ENCODE data around the gene EIF3L.

The EIF3L gene

GRCh38 chr22:37926771-37927636 is 77.8 kb downstream of the EIF3L start:
- Histone ChIP-seq H3K36me3 (ENCODE audit: insufficient read depth, insufficient read length, low read length) (peaks cover 76% of the 10 kb centered on the region), H3K27me3 (ENCODE audit: insufficient read depth, insufficient read length) (no peaks in the 10 kb centered on the region), H3K9ac (ENCODE audit: insufficient read length, low read depth) (no peak overlapping the region), H3K9me3 (ENCODE audit: insufficient read depth, low read length) (no peaks in the 10 kb centered on the region), H3K4me1 (ENCODE audit: insufficient read depth, insufficient read length) (peaks cover 8% of the 10 kb centered on the region), H3K4me3 (ENCODE audit: insufficient read length, low read depth) (no peak overlapping the region)
- DNase-seq (ENCODE audit: low read depth, low spot score), result no peak
- no peak for TF ChIP-seq YY1 (IDR thresholded peaks at IDR 0.05; ENCODE audit: insufficient read depth, insufficient read length)
- TF ChIP-seq ZNF274 (IDR thresholded peaks at IDR 0.05; ENCODE audit: low read depth, low read length), result no peak
- TF ChIP-seq SUZ12 (IDR thresholded peaks at IDR 0.05; ENCODE audit: extremely low read depth, insufficient read depth, insufficient read length), result no peak

- H3K27me3 ChIP-seq (ENCODE audit: insufficient read depth, insufficient read length), result no peaks in the 10 kb centered on the region
- no peaks in the 10 kb centered on the region for H3K9me3 ChIP-seq (ENCODE audit: insufficient read depth, low read length)
- no peak for TF ChIP-seq SUZ12 (IDR thresholded peaks at IDR 0.05; ENCODE audit: extremely low read depth, insufficient read depth, insufficient read length)
- TF ChIP-seq YY1 (IDR thresholded peaks at IDR 0.05; ENCODE audit: insufficient read depth, insufficient read length), result no peak
- TF ChIP-seq ZNF274 (IDR thresholded peaks at IDR 0.05; ENCODE audit: low read depth, low read length), result no peak
- H3K4me1 ChIP-seq (ENCODE audit: insufficient read depth, insufficient read length), result peaks cover 8% of the 10 kb centered on the region
- no peak for DNase-seq (ENCODE audit: low read depth, low spot score)
- peaks cover 80% of the 10 kb centered on the region for H3K36me3 ChIP-seq (ENCODE audit: insufficient read depth, insufficient read length, low read length)
- no peak overlapping the region for H3K4me3 ChIP-seq (ENCODE audit: insufficient read length, low read depth)
- no peak overlapping the region for H3K9ac ChIP-seq (ENCODE audit: insufficient read length, low read depth)
Measured at GRCh38 chr22:37927637-37927936, 78.4 kb downstream of the EIF3L start.

- peaks cover 2% of the 10 kb centered on the region for H3K4me1 ChIP-seq (ENCODE audit: insufficient read depth, insufficient read length)
- no peaks in the 10 kb centered on the region for H3K27me3 ChIP-seq (ENCODE audit: insufficient read depth, insufficient read length)
- H3K36me3 ChIP-seq (ENCODE audit: insufficient read depth, insufficient read length, low read length), result peaks cover 81% of the 10 kb centered on the region
- TF ChIP-seq YY1 (IDR thresholded peaks at IDR 0.05; ENCODE audit: insufficient read depth, insufficient read length) (no peak), SUZ12 (IDR thresholded peaks at IDR 0.05; ENCODE audit: extremely low read depth, insufficient read depth, insufficient read length) (no peak), ZNF274 (IDR thresholded peaks at IDR 0.05; ENCODE audit: low read depth, low read length) (no peak)
- H3K9me3 ChIP-seq (ENCODE audit: insufficient read depth, low read length), result no peaks in the 10 kb centered on the region
- no peak for DNase-seq (ENCODE audit: low read depth, low spot score)
- H3K9ac ChIP-seq (ENCODE audit: insufficient read length, low read depth), result peak overlapping the region; percentile 21
- no peak overlapping the region for H3K4me3 ChIP-seq (ENCODE audit: insufficient read length, low read depth)
Measured at GRCh38 chr22:37929390-37929789, 80.2 kb downstream of the EIF3L start.

DNA sequence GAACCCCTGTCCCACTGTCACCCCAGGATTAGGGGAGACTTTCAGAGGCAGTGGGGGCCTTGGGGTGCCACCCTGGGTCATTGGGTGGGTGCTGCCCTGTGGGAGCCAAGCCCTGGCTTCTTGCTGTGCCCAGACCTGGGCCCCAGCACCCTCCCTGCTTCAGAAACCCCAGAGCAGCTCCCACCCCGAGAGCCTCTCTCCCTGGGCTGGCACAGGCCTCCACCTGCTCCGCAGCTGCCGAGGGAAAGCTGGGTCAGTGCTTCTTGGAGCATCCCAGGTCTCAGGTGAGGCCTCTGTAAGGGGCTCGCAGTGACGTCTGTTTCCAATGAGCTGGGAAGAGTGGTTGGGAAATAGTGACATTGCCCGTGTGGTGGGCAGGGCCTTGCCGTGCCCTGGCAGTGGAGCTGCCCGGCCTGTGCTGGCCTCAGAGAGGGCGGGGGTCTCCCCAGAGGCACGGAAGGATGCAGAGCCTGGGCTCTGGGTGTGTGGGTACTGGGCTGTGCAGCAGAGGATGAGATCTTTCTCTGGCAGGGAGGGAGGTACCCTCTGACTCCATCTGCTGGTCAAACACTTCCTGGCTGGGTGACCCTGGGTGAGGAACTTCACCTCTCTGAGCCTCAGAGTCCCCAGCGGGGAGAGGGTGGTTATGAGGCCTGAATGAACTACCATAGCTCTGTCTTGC is 81.2 kb downstream of the EIF3L start:
- no peak for DNase-seq (ENCODE audit: low read depth, low spot score)
- TF ChIP-seq SUZ12 (IDR thresholded peaks at IDR 0.05; ENCODE audit: extremely low read depth, insufficient read depth, insufficient read length) (no peak), YY1 (IDR thresholded peaks at IDR 0.05; ENCODE audit: insufficient read depth, insufficient read length) (no peak), ZNF274 (IDR thresholded peaks at IDR 0.05; ENCODE audit: low read depth, low read length) (no peak)
- Histone ChIP-seq H3K4me1 (ENCODE audit: insufficient read depth, insufficient read length) (peaks cover 2% of the 10 kb centered on the region), H3K36me3 (ENCODE audit: insufficient read depth, insufficient read length, low read length) (peaks cover 74% of the 10 kb centered on the region), H3K9me3 (ENCODE audit: insufficient read depth, low read length) (no peaks in the 10 kb centered on the region), H3K4me3 (ENCODE audit: insufficient read length, low read depth) (no peak overlapping the region), H3K27me3 (ENCODE audit: insufficient read depth, insufficient read length) (no peaks in the 10 kb centered on the region), H3K9ac (ENCODE audit: insufficient read length, low read depth) (peak overlapping the region; percentile 42)

DNA sequence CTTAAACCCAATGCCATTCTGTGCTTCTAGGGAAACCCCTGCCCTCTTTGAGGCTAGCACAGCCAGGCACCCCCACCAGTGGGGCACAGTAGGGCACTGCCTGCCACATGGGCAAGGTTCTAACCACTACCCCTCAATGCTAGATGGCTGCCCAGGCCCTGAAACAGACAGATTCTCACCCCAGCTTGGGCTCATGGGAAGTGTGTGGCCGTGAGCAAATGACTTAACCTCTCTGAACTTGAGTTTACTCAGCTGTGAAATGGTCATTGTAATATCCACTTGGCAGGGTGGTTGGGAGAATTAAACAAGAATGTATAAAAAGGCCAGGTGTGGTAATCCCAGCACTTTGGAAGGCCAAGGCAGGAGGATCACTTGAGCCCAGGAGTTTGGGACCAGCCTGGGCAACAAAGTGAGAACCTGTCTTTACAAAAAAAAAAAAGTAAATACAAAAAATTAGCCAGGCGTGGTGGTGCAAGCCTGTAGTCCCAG is 81.8 kb downstream of the EIF3L start:
- no peak for TF ChIP-seq ZNF274 (IDR thresholded peaks at IDR 0.05; ENCODE audit: low read depth, low read length)
- no peak for TF ChIP-seq SUZ12 (IDR thresholded peaks at IDR 0.05; ENCODE audit: extremely low read depth, insufficient read depth, insufficient read length)
- TF ChIP-seq YY1 (IDR thresholded peaks at IDR 0.05; ENCODE audit: insufficient read depth, insufficient read length), result no peak
- Histone ChIP-seq H3K4me3 (ENCODE audit: insufficient read length, low read depth) (no peak overlapping the region), H3K36me3 (ENCODE audit: insufficient read depth, insufficient read length, low read length) (peaks cover 72% of the 10 kb centered on the region), H3K9ac (ENCODE audit: insufficient read length, low read depth) (no peak overlapping the region), H3K9me3 (ENCODE audit: insufficient read depth, low read length) (no peaks in the 10 kb centered on the region), H3K4me1 (ENCODE audit: insufficient read depth, insufficient read length) (peaks cover 3% of the 10 kb centered on the region), H3K27me3 (ENCODE audit: insufficient read depth, insufficient read length) (no peaks in the 10 kb centered on the region)
- no peak for DNase-seq (ENCODE audit: low read depth, low spot score)

DNA sequence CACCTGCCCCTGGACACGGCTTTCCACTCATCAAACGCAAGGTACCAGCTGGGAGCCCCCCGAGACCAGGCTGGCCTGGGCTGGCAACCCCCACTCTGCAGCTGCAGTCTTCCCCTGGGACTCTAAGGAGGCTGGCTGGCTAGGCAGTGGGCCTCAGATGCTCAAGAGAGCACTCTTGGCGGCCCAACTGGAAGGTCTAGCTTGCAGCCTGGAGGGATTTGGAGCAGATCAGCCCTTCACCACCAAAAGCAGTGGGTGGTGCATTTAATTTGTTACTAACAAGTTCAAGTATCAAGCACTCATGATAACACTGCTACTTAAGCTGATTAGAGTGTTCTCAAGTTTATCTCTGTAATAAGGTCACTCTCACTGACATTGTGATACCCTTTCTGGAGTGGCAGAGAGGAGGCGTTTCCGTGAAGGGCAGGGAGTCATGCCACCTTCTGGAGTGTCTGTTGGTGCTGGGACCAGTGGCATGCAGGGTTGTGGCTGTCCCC is 82.7 kb downstream of the EIF3L start:
- DNase-seq (ENCODE audit: low read depth, low spot score), result no peak
- no peak overlapping the region for H3K4me3 ChIP-seq (ENCODE audit: insufficient read length, low read depth)
- H3K27me3 ChIP-seq (ENCODE audit: insufficient read depth, insufficient read length), result no peaks in the 10 kb centered on the region
- H3K4me1 ChIP-seq (ENCODE audit: insufficient read depth, insufficient read length), result peaks cover 5% of the 10 kb centered on the region
- H3K9me3 ChIP-seq (ENCODE audit: insufficient read depth, low read length), result no peaks in the 10 kb centered on the region
- no peak overlapping the region for H3K9ac ChIP-seq (ENCODE audit: insufficient read length, low read depth)
- TF ChIP-seq YY1 (IDR thresholded peaks at IDR 0.05; ENCODE audit: insufficient read depth, insufficient read length), result no peak
- no peak for TF ChIP-seq ZNF274 (IDR thresholded peaks at IDR 0.05; ENCODE audit: low read depth, low read length)
- no peak for TF ChIP-seq SUZ12 (IDR thresholded peaks at IDR 0.05; ENCODE audit: extremely low read depth, insufficient read depth, insufficient read length)
- peaks cover 69% of the 10 kb centered on the region for H3K36me3 ChIP-seq (ENCODE audit: insufficient read depth, insufficient read length, low read length)

DNA sequence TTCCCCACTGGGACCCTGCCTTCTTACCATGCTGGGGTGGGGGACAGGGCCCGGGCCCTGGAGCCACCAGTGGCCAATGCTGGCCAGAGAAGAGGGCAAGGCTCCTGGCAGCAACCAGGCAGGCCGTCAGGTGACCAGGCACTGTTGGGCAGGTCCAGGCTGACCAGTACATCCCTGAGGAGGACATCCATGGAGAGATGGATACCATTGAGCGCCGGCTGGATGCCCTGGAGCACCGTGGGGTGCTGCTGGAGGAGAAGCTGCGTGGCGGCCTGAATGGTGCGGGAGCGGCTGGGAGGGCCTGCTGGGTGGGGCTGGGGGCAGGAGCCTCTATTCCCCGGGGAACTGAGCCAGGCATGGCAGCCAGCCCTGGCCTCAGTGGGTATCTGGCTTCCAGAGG is 83.2 kb downstream of the EIF3L start:
- Histone ChIP-seq H3K9ac (ENCODE audit: insufficient read length, low read depth) (no peak overlapping the region), H3K36me3 (ENCODE audit: insufficient read depth, insufficient read length, low read length) (peaks cover 68% of the 10 kb centered on the region), H3K4me3 (ENCODE audit: insufficient read length, low read depth) (no peak overlapping the region), H3K4me1 (ENCODE audit: insufficient read depth, insufficient read length) (peaks cover 5% of the 10 kb centered on the region), H3K9me3 (ENCODE audit: insufficient read depth, low read length) (no peaks in the 10 kb centered on the region), H3K27me3 (ENCODE audit: insufficient read depth, insufficient read length) (no peaks in the 10 kb centered on the region)
- no peak for DNase-seq (ENCODE audit: low read depth, low spot score)
- no peak for TF ChIP-seq YY1 (IDR thresholded peaks at IDR 0.05; ENCODE audit: insufficient read depth, insufficient read length)
- no peak for TF ChIP-seq SUZ12 (IDR thresholded peaks at IDR 0.05; ENCODE audit: extremely low read depth, insufficient read depth, insufficient read length)
- TF ChIP-seq ZNF274 (IDR thresholded peaks at IDR 0.05; ENCODE audit: low read depth, low read length), result no peak

Measured in NT2/D1 (cell line).